Activated CD4-positive, alpha-beta T cell treated with anti-CD3 and anti-CD28 coated beads, Interleukin-10, Interleukin-2, amounts not matched to agents 100 ng/mL and 50 ng/mL, durations not matched to agents 16 hours and 8 hours (primary cell): ENCODE data around the gene JSRP1.

Experiments used
- DNase-seq: peaks from one replicate; pipeline ENCODE4 v3.0.0-alpha.2; 2020

The JSRP1 gene

GRCh38 chr19:2255982-2256685 lies at the start of gene JSRP1:
Gene JSRP1, minus strand, starts transcription at chr19:2256417. Its CDS starts 1,103 bp downstream, at chr19:2255314.
- no peak for DNase-seq

GRCh38 chr19:2305452-2306280 lies 49.4 kb upstream of the JSRP1 start:
- no peak for DNase-seq

GRCh38 chr19:2303211-2303798 lies 47.1 kb upstream of the JSRP1 start:
- DNase-seq, result no peak

GRCh38 chr19:2302319-2303210 lies 46.3 kb upstream of the JSRP1 start:
- DNase-seq, result no peak

GRCh38 chr19:2300533-2300932 lies 44.3 kb upstream of the JSRP1 start:
- DNase-seq, result no peak

- DNase-seq, result no peak
Observed at GRCh38 chr19:2296141-2296540, 39.9 kb upstream of the JSRP1 start.

- no peak for DNase-seq
Observed at GRCh38 chr19:2294687-2295335, 38.6 kb upstream of the JSRP1 start.

- DNase-seq, result no peak
Observed at GRCh38 chr19:2291185-2291751, 35.1 kb upstream of the JSRP1 start.

GRCh38 chr19:2290441-2291184 lies 34.4 kb upstream of the JSRP1 start:
- DNase-seq, result no peak

- DNase-seq, result peak; percentile 66
Observed at GRCh38 chr19:2289714-2290435, 33.7 kb upstream of the JSRP1 start.

- no peak for DNase-seq
Observed at GRCh38 chr19:2288818-2289713, 32.8 kb upstream of the JSRP1 start.

GRCh38 chr19:2288338-2288817 lies 32.2 kb upstream of the JSRP1 start:
- DNase-seq, result no peak

- no peak for DNase-seq
Observed at GRCh38 chr19:2287585-2288337, 31.5 kb upstream of the JSRP1 start.

GRCh38 chr19:2286402-2287140 lies 30.4 kb upstream of the JSRP1 start:
- DNase-seq, result no peak

GRCh38 chr19:2283835-2284507 lies 27.8 kb upstream of the JSRP1 start:
- no peak for DNase-seq

GRCh38 chr19:2282862-2283237 lies 26.6 kb upstream of the JSRP1 start:
- DNase-seq, result no peak
